Nephron progenitor cell (in vitro differentiated cells): Measurements from ENCODE around the gene CDK5.

Experiments used
- DNase-seq: peaks from one replicate; pipeline ENCODE4 v3.0.0; 2021
- H3K27ac Mint-ChIP-seq: 2 replicates; pipeline ENCODE4 v1.8.0; 2021; ENCODE audit warnings: mild to moderate bottlenecking, moderate library complexity, mixed read lengths
- H3K27me3 Mint-ChIP-seq: 2 replicates; pipeline ENCODE4 v1.8.0; 2021; ENCODE audit warnings: mild to moderate bottlenecking, low read depth, mixed read lengths; ENCODE audit not compliant: poor library complexity
- H3K36me3 Mint-ChIP-seq: 2 replicates; pipeline ENCODE4 v1.8.0; 2021; ENCODE audit warnings: low read depth, mixed read lengths
- H3K4me1 Mint-ChIP-seq: 2 replicates; pipeline ENCODE4 v1.8.0; 2021; ENCODE audit warnings: mixed read lengths
- H3K4me3 Mint-ChIP-seq: 2 replicates; pipeline ENCODE4 v1.8.0; 2021; ENCODE audit warnings: mild to moderate bottlenecking, moderate library complexity, mixed read lengths
- H3K9me3 Mint-ChIP-seq: 2 replicates; pipeline ENCODE4 v1.8.0; 2021; ENCODE audit warnings: mild to moderate bottlenecking, moderate library complexity, mixed read lengths
- TF ChIP-seq, protein P1 (sequence below): fragments of 200-600 bp; sonication (generic); IDR thresholded peaks from 2 replicates; pipeline ENCODE4 v1.5.0; 2021; ENCODE audit warnings: antibody characterized with exemption

CDK5 gene

DNA sequence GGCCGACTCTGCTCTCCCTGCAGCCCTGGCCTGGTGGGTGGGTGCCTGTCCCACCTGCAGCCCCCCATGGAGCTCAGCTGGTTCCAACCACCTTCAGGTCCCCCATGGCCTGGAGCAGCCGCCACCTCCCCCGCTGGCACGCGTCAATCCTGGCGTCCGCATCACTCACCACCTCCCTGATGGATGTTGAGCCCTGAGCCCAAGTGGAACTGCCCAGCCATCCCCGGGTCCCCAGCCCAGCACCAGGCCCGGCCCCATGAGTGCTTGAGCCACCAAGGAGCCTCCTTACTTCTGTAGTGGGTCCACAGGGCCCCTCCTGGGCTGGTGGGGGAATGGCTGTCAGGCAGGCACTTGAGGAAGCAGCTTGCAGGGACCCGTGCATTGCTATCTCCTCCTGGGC is 43.2 kb upstream of the CDK5 start:
- H3K36me3 Mint-ChIP-seq = peaks cover 26% of the 10 kb centered on the region
- H3K4me3 Mint-ChIP-seq = no peak overlapping the region
- H3K4me1 Mint-ChIP-seq = peaks cover 16% of the 10 kb centered on the region
- peaks cover 3% of the 10 kb centered on the region for H3K27me3 Mint-ChIP-seq
- no peaks in the 10 kb centered on the region for H3K9me3 Mint-ChIP-seq
- no peak overlapping the region for H3K27ac Mint-ChIP-seq
- TF ChIP-seq, protein P1, sequence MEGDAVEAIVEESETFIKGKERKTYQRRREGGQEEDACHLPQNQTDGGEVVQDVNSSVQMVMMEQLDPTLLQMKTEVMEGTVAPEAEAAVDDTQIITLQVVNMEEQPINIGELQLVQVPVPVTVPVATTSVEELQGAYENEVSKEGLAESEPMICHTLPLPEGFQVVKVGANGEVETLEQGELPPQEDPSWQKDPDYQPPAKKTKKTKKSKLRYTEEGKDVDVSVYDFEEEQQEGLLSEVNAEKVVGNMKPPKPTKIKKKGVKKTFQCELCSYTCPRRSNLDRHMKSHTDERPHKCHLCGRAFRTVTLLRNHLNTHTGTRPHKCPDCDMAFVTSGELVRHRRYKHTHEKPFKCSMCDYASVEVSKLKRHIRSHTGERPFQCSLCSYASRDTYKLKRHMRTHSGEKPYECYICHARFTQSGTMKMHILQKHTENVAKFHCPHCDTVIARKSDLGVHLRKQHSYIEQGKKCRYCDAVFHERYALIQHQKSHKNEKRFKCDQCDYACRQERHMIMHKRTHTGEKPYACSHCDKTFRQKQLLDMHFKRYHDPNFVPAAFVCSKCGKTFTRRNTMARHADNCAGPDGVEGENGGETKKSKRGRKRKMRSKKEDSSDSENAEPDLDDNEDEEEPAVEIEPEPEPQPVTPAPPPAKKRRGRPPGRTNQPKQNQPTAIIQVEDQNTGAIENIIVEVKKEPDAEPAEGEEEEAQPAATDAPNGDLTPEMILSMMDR = no peak
- DNase-seq = no peak

DNA sequence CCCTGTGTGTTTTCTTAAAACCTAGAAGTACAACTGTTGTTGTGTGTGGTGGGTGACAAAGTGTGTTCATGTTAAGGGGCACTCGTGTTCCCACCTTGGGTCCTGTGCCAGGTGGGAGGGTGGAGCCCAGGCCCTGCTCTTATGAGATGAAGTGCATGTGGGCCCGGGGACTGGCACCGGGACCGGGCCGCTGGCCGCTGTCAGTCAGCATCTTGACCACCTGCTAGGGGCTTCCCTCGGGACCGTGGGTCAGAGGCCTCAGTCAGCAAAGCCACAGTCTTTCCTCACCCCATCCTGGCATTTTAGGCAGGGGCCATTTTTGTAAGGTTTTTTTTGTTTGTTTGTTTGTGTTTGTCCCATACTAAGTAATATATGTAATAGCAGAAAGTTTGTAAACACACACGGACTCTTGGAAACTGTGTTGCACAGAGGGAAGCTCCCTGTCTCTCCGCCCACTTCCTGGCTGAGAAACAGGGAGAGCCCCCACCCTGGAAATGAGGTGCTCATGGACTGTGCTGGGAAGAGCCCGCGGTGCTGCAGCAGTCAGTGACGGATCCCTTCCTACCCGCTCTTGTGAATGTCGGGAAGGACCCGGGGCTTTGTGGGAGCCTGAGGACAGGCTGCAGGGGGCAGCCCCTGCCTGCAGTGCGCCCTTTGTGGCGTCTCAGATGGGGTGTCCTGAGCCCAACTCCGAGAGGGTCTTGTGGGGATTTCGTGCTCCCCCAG is 42.0 kb upstream of the CDK5 start:
- peaks cover 3% of the 10 kb centered on the region for H3K27me3 Mint-ChIP-seq
- DNase-seq = no peak
- TF ChIP-seq, protein P1 = no peak
- peaks cover 19% of the 10 kb centered on the region for H3K36me3 Mint-ChIP-seq
- H3K9me3 Mint-ChIP-seq = no peaks in the 10 kb centered on the region
- no peak overlapping the region for H3K4me3 Mint-ChIP-seq
- no peak overlapping the region for H3K27ac Mint-ChIP-seq
- peaks cover 21% of the 10 kb centered on the region for H3K4me1 Mint-ChIP-seq

DNA sequence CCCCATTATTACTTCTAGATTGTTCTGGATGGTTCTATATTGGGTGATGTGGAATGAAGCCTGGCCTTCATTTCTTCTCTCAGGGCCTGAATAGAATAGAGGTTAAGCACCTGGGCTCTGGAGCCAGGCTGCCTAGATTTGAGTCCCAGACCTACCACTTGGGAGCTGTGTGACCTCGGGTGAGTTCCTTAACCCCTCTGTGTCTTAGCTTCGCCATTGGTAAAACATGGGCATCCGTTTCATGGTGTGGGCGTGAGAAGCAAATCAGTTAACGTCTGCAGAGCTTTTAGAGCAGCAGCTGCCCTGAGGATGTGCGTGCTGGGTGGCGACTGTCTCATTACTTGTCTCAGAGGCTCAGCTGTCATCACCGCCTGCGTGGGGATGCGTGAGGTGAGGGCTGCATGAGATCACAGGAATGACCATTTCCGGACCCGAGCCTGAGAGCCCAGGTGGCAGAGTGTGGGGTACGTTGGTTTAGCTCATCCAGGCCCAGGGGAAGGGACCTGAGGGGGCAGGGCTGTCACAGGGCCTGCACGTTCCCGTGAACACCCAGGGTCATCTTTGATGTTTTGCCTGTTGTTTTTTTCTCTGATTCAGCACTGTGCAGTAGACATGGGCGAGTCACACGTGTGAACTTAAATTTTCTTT is 38.3 kb upstream of the CDK5 start:
- DNase-seq = no peak
- H3K4me1 Mint-ChIP-seq = peaks cover 27% of the 10 kb centered on the region
- no peak overlapping the region for H3K27ac Mint-ChIP-seq
- H3K27me3 Mint-ChIP-seq = no peaks in the 10 kb centered on the region
- peaks cover 12% of the 10 kb centered on the region for H3K36me3 Mint-ChIP-seq
- no peak overlapping the region for H3K4me3 Mint-ChIP-seq
- H3K9me3 Mint-ChIP-seq = no peaks in the 10 kb centered on the region
- TF ChIP-seq, protein P1 = no peak

DNA sequence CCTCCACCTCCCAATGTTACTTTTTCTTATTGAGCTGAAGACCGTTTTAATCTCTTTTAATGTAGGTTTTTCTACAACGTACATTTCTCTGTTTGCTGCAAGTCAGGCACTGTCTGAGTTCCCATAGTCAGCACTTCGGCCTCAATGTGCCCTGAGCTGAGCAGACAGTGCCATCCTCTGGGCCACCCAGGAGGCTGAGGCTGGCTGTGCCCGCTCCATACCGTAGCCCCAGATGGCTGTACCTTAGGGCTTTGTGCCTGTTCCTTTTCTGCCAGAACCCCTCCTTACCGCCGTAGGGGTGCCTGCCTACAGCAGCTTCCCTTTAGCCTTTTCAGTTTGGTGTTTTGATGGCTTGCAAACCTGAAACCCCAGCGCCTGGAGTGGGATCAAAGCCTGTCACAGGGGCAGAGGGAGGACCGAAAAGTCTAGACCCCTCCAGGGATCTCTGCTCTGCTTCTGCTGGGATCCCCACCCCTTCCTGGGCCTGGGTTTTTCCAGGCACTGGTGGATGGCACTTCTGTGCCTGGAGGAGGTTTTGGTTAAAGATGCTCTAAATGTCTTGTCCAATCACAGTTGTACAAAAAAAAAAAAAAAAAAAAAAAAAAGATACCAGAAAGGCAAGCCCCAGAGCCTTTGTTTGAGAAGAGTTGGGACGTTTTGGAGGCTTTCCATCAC is 37.6 kb upstream of the CDK5 start:
- no peaks in the 10 kb centered on the region for H3K27me3 Mint-ChIP-seq
- TF ChIP-seq, protein P1 = no peak
- peaks cover 12% of the 10 kb centered on the region for H3K36me3 Mint-ChIP-seq
- H3K9me3 Mint-ChIP-seq = no peaks in the 10 kb centered on the region
- H3K27ac Mint-ChIP-seq = no peak overlapping the region
- no peak overlapping the region for H3K4me3 Mint-ChIP-seq
- H3K4me1 Mint-ChIP-seq = peaks cover 31% of the 10 kb centered on the region
- DNase-seq = no peak

DNA sequence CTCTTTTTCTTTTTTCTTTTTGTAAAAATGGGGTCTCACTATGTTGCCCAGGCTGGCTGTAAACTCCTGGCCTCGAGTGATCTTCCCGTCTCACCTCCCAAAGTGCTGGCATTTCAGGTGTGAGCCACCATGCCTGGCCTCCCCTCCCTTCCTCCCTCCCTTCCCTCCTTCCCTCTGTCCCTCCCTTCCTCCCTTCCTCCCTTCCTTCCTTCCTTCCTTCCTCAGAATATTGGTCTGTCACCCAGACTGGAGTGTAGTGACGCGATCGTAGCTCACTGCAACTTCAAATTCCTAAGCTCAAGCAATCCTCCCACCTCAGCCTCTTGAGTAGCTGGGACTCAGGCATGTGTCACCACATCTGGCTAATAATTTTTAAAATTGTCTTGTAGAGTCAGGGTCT is 37.0 kb upstream of the CDK5 start:
- H3K27ac Mint-ChIP-seq = peak overlapping the region; percentile 22
- TF ChIP-seq, protein P1 = no peak
- no peaks in the 10 kb centered on the region for H3K27me3 Mint-ChIP-seq
- H3K36me3 Mint-ChIP-seq = peaks cover 12% of the 10 kb centered on the region
- no peaks in the 10 kb centered on the region for H3K9me3 Mint-ChIP-seq
- no peak overlapping the region for H3K4me3 Mint-ChIP-seq
- no peak for DNase-seq
- peaks cover 33% of the 10 kb centered on the region for H3K4me1 Mint-ChIP-seq
